K562 (cell line): ENCODE data around the gene SPDEF. TPM values are rescaled to one million over a fixed set of nuclear protein-coding genes. Genes with fewer than 3 reads are reported as not detected.
A peak's percentile ranks its signal among the peaks of the same experiment; 100 is the strongest.

Experiments used
- AFF1 ChIP-seq, 2 experiments: fragments of 450-650 bp; IDR thresholded peaks; 2 replicates each; pipeline ENCODE4 v1.6.1; 2018; ENCODE audit warnings: mild to moderate bottlenecking in 2 of 2, low read depth in 1 of 2; ENCODE audit not compliant: partially characterized antibody in 2 of 2
- ARID2 ChIP-seq: fragments of 450-650 bp; IDR thresholded peaks from 2 replicates; pipeline ENCODE4 v1.6.1; 2017; ENCODE audit warnings: antibody characterized with exemption, mild to moderate bottlenecking
- CBFA2T2 ChIP-seq: fragments of 450-650 bp; conservative IDR thresholded peaks from 2 replicates; pipeline ENCODE4 v1.6.1; 2017; ENCODE audit warnings: mild to moderate bottlenecking
- CREBBP ChIP-seq: IDR thresholded peaks from one replicate; pipeline ENCODE4 v1.6.1; 2012; ENCODE audit warnings: low read depth, mild to moderate bottlenecking, control low read depth, inconsistent platforms, low read length
- DACH1 ChIP-seq: fragments of 450-650 bp; IDR thresholded peaks from 2 replicates; pipeline ENCODE4 v1.6.1; 2018; ENCODE audit not compliant: partially characterized antibody
- ETV1 ChIP-seq: fragments of 450-650 bp; conservative IDR thresholded peaks from 2 replicates; pipeline ENCODE4 v1.6.1; 2016; ENCODE audit warnings: missing genetic modification characterization, control low read depth, low read depth, missing compliant biosample characterization
- ETV5 ChIP-seq: sonication (generic); formaldehyde crosslinking; IDR thresholded peaks from 2 replicates; pipeline ENCODE4 v1.4.0; 2020; ENCODE audit warnings: low read depth, mild to moderate bottlenecking, missing genetic modification reagents
- GATAD2B ChIP-seq: fragments of 450-650 bp; IDR thresholded peaks from 2 replicates; pipeline ENCODE4 v1.6.1; 2017; ENCODE audit warnings: mild to moderate bottlenecking, borderline replicate concordance
- IRF2 ChIP-seq: sonication (generic); formaldehyde crosslinking; IDR thresholded peaks from 2 replicates; pipeline ENCODE4 v1.8.1; 2022; ENCODE audit warnings: mild to moderate bottlenecking, missing genetic modification reagents
- POLR2AphosphoS5 ChIP-seq: IDR thresholded peaks from 2 replicates; pipeline ENCODE4 v1.6.1; 2011; ENCODE audit warnings: mild to moderate bottlenecking, low read depth, low read length, moderate library complexity; ENCODE audit not compliant: control insufficient read depth, insufficient read depth
- RBM14 ChIP-seq: fragments of 200-400 bp; formaldehyde crosslinking; IDR thresholded peaks from 2 replicates; pipeline ENCODE4 v1.6.1; 2018; ENCODE audit warnings: low read depth, mild to moderate bottlenecking, low read length, moderate library complexity, borderline replicate concordance; ENCODE audit not compliant: insufficient read depth
- SMAD1 ChIP-seq: fragments of 150-350 bp; IDR thresholded peaks from 2 replicates; pipeline ENCODE4 v1.6.1; 2014; ENCODE audit warnings: low read length, low read depth; ENCODE audit not compliant: partially characterized antibody
- SMC3 ChIP-seq: conservative IDR thresholded peaks from 2 replicates; pipeline ENCODE4 v1.6.1; 2011; ENCODE audit warnings: low read depth, low read length, improper control_type of control experiment; ENCODE audit not compliant: insufficient read depth
- SP2 ChIP-seq: IDR thresholded peaks from 2 replicates; pipeline ENCODE4 v1.6.1; 2011; ENCODE audit warnings: mild to moderate bottlenecking, low read depth, low read length, moderate library complexity; ENCODE audit not compliant: poor library complexity, severe bottlenecking; ENCODE audit errors: extremely low read depth
- TOE1 ChIP-seq, 2 experiments: fragments of 450-650 bp in 1 of 2; sonication (generic) in 1 of 2; formaldehyde crosslinking in 1 of 2; IDR thresholded peaks; 2 replicates each; pipeline versions ENCODE4 v1.7.1 to v1.8.0; 2016 to 2022; ENCODE audit warnings: borderline replicate concordance in 2 of 2, mild to moderate bottlenecking in 2 of 2, antibody characterized with exemption in 1 of 2, inconsistent platforms in 1 of 2, low read depth in 1 of 2, missing genetic modification reagents in 1 of 2, moderate library complexity in 1 of 2
- USF2 ChIP-seq: sonication (generic); formaldehyde crosslinking; IDR thresholded peaks from 2 replicates; pipeline ENCODE4 v1.5.0; 2020; ENCODE audit warnings: missing genetic modification reagents
- XRCC5 ChIP-seq: fragments of 200-400 bp; formaldehyde crosslinking; IDR thresholded peaks from 2 replicates; pipeline ENCODE4 v1.6.1; 2017; ENCODE audit warnings: low read depth, mild to moderate bottlenecking, low read length
- ZBTB11 ChIP-seq, 3 experiments: fragments of 200-800 bp in 1 of 3; fragments of 250-450 bp in 1 of 3; fragments of 450-650 bp in 1 of 3; sonication (Bioruptor Pico) in 1 of 3; sonication (Bioruptor generic) in 1 of 3; formaldehyde crosslinking in 1 of 3; IDR thresholded peaks; 2 replicates each; pipeline versions ENCODE4 v1.6.1 to v1.8.0; 2016 to 2022; ENCODE audit warnings: mild to moderate bottlenecking in 2 of 3, missing genetic modification characterization in 2 of 3, missing compliant biosample characterization in 1 of 3, moderate library complexity in 1 of 3
- ZKSCAN1 ChIP-seq: fragments of 150-350 bp; IDR thresholded peaks from 2 replicates; pipeline ENCODE4 v1.6.1; 2016; ENCODE audit warnings: low read depth, low read length
- polyA plus RNA-seq, 8 experiments: library from polyadenylated mRNA; depleted of rRNA in 4 of 8; stranded (reverse) in 5 of 8; unstranded in 3 of 8; fragments of >200 nt; fragmentation: Nextera tagmentation in 2 of 8; fragmentation: Illumina TruSeq in 1 of 8; extraction: Ambion mirVana in 2 of 8; extraction: Trizol in 1 of 8; gene quantifications; 2 replicates each; pipeline versions ENCODE4 v1.2.1 to v1.2.3, GENCODE V29; 2011 to 2014; ENCODE audit warnings: inconsistent platforms in 1 of 8, missing spikeins in 1 of 8
- total RNA-seq, 7 experiments: library from RNA; depleted of rRNA in 6 of 7; stranded (reverse); fragments of >200 nt in 6 of 7; fragmentation: Illumina TruSeq in 2 of 7; extraction: Trizol in 2 of 7; gene quantifications; 2 replicates each; pipeline versions ENCODE4 v1.2.1 to v1.2.3, GENCODE V29; 2011 to 2021; ENCODE audit warnings: low replicate concordance in 1 of 7

SPDEF gene
- total and polyA plus RNA-seq, 9 of the 15 experiments (the other 6 are each of a cell fraction or from before 2014, with no cell fraction given) = 0.04 to 0.12 (median 0.11) TPM; not detected in 5

GRCh38 chr6:34517461-34517881, 38.7 kb downstream of the SPDEF start (continued):
- TF ChIP-seq TOE1 (IDR thresholded peaks at IDR 0.05; ENCODE audit: borderline replicate concordance) (peak; percentile 58; the same call in 1 of the 2 replicates), TOE1 (CRISPR knock-in tag; IDR thresholded peaks at IDR 0.05; ENCODE audit: borderline replicate concordance, low read depth) (no peak), SMAD1 (no peak), AFF1 (IDR thresholded peaks at IDR 0.05; ENCODE audit: low read depth in 1 of 2, partially characterized antibody in 2 of 2) (no peak), CREBBP (no peak), ETV5 (CRISPR knock-in tag) (no peak), DACH1 (peak; percentile 21), ZKSCAN1 (no peak), POLR2AphosphoS5 (no peak), GATAD2B (no peak), RBM14 (no peak), IRF2 (CRISPR knock-in tag) (no peak), XRCC5 (no peak), ARID2 (no peak), ETV1 (tag) (no peak), CBFA2T2 (peak; percentile 72), ZBTB11 (CRISPR knock-in tag; IDR thresholded peaks at IDR 0.05) (no peak), USF2 (CRISPR knock-in tag) (peak; percentile 70), SP2 (no peak), SMC3 (no peak)
